ENCODE results near the gene ABHD17A. TPM values are rescaled to one million over a fixed set of nuclear protein-coding genes. Genes with fewer than 3 reads are reported as not detected.

ABHD17A gene
- total RNA-seq, 1 experiment from 2014 or later = 68.2 TPM

GRCh38 chr19:1853295-1854038 is 31.8 kb downstream of the ABHD17A start:
- Histone ChIP-seq H3K9me2 (ENCODE audit: insufficient read depth) (no peaks in the 10 kb centered on the region), H3K36me3 (ENCODE audit: control insufficient read depth in 1 of 2, insufficient read depth in 2 of 2, low read length in 2 of 2) (peaks cover 0 to 7% of the 10 kb centered on the region in 2 experiments; a peak in 1 of 4 replicates), H3K79me2 (ENCODE audit: insufficient read depth, low read length) (peaks cover 74% of the 10 kb centered on the region), H3K27ac (ENCODE audit: low read depth, low read length) (peak overlapping the region; percentile 88), H3K27me3 (ENCODE audit: insufficient read depth, low read length) (no peaks in the 10 kb centered on the region), H3K4me2 (ENCODE audit: low read length) (peak overlapping the region; percentile 83), H3K9me3 (ENCODE audit: control insufficient read depth in 1 of 2, insufficient read depth in 1 of 2, low read depth in 1 of 2, low read length in 2 of 2) (no peaks in the 10 kb centered on the region), H4K20me1 (ENCODE audit: insufficient read depth) (peaks cover 7% of the 10 kb centered on the region; the same call in 1 of the 2 replicates), H2AFZ (ENCODE audit: low read depth, low read length, poor library complexity, severe bottlenecking) (no peak overlapping the region), H3K4me1 (ENCODE audit: control insufficient read depth in 1 of 2, insufficient read depth in 2 of 2, low read length in 2 of 2) (peaks cover 61 to 75% of the 10 kb centered on the region in 2 experiments), H3K9ac (ENCODE audit: low read length) (peak overlapping the region; percentile 47), H3K4me3 (replicated peaks in 1 of 2; ENCODE audit: low read depth in 1 of 2, low read length in 2 of 2) (peak overlapping the region; percentile 4 to 26; a peak in 1 of 4 replicates)
- TF ChIP-seq POLR2AphosphoS5 (IDR thresholded peaks at IDR 0.05; ENCODE audit: low read depth, low read length) (0 out of 2 replicates have a peak, but pooled peaks have one; percentile 14), MAX (IDR thresholded peaks at IDR 0.05) (no peak), POLR2A (IDR thresholded peaks at IDR 0.05; ENCODE audit: borderline replicate concordance, extremely low read depth, insufficient read depth, insufficient read length) (no peak), CTCF (IDR thresholded peaks at IDR 0.05 in 2 of 3, conservative IDR thresholded peaks at IDR 0.05 in 1 of 3; ENCODE audit: borderline replicate concordance in 1 of 3, insufficient read depth in 1 of 3, low read depth in 2 of 3, low read length in 2 of 3) (peak in 2 of 3 experiments; percentile 83 to 98; a peak in 4 of 6 replicates), SP1 (IDR thresholded peaks at IDR 0.05; ENCODE audit: low read depth) (no peak)
- RAD21 ChIA-PET (ENCODE audit: low non-redundant PET in 1 of 2, low total read pairs in 2 of 2, uncharacterized antibody in 2 of 2, unreplicated experiment in 2 of 2) = interaction anchor here in 1 of 2 experiments (0.6 kb wide), 1 partner anchor 81 kb away, joined by 4 read pairs; no protein-coding TSS in a partner anchor
- ATAC-seq = peak; percentile 42
- CTCF ChIA-PET = interaction anchor here (0.7 kb wide), 1 partner anchor 8 kb away, joined by 3 read pairs; no protein-coding TSS in a partner anchor
- peak; percentile 68 for DNase-seq (ENCODE audit: low read depth, low spot score)
- intact Hi-C loops (cut with micrococcal nuclease) = no loop called here
- POLR2A ChIA-PET = no interaction called here
- BruUV-seq (replicated peaks) = TSS peak; percentile 69
